Mammary epithelial cell (primary cell): ENCODE measurements around the gene RIN2.

Experiments used
- CTCF ChIP-seq, 2 donors: IDR thresholded peaks in 1 of 2; conservative IDR thresholded peaks in 1 of 2; 2 replicates each; pipeline ENCODE4 v1.5.1; 2011 to 2012; ENCODE audit warnings: inconsistent platforms in 2 of 2, low read length in 2 of 2, mild to moderate bottlenecking in 2 of 2, control low read depth in 1 of 2, low read depth in 1 of 2; ENCODE audit not compliant: insufficient read depth in 1 of 2; ENCODE audit errors: extremely low read depth in 1 of 2
- EZH2 ChIP-seq: IDR thresholded peaks from 2 replicates; pipeline ENCODE4 v1.6.1; 2012; ENCODE audit warnings: low read length, inconsistent platforms, borderline replicate concordance

- TF ChIP-seq CTCF (conservative IDR thresholded peaks at IDR 0.05 in 1 of 2, IDR thresholded peaks at IDR 0.05 in 1 of 2; ENCODE audit: extremely low read depth in 1 of 2, insufficient read depth in 1 of 2, low read depth in 1 of 2, low read length in 2 of 2) (no peak), EZH2 (no peak)
Measured at GRCh38 chr20:19750101-19750606, 7.9 kb upstream of the RIN2 start.
